ENCODE measurements around the gene SUSD4. TPM values are rescaled to one million over a fixed set of nuclear protein-coding genes. Genes with fewer than 3 reads are reported as not detected.
A peak's percentile ranks its signal among the peaks of the same experiment; 100 is the strongest.

SUSD4 gene
- total and polyA plus RNA-seq, 10 of the 15 experiments (the other 5 are each of a cell fraction or from before 2014, with no cell fraction given), result 0.13 to 1.1 (median 0.26) TPM; not detected in 3

GRCh38 chr1:223233410-223234169 is 130.4 kb downstream of the SUSD4 start (continued):
- TF ChIP-seq ZNF687 (IDR thresholded peaks at IDR 0.05) (peak; percentile 70), LARP7 (IDR thresholded peaks at IDR 0.05) (peak; percentile 34; the same call in 1 of the 2 replicates), RELB (IDR thresholded peaks at IDR 0.05; ENCODE audit: low read depth) (peak; percentile 67; the same call in 1 of the 2 replicates), NFYB (IDR thresholded peaks at IDR 0.05; ENCODE audit: insufficient read depth, low read depth, low read length) (no peak), RELA (IDR thresholded peaks at IDR 0.05; ENCODE audit: borderline replicate concordance, partially characterized antibody) (peak; percentile 45), BACH1 (IDR thresholded peaks at IDR 0.05; ENCODE audit: borderline replicate concordance) (no peak)
- TF ChIP-seq, protein P1, sequence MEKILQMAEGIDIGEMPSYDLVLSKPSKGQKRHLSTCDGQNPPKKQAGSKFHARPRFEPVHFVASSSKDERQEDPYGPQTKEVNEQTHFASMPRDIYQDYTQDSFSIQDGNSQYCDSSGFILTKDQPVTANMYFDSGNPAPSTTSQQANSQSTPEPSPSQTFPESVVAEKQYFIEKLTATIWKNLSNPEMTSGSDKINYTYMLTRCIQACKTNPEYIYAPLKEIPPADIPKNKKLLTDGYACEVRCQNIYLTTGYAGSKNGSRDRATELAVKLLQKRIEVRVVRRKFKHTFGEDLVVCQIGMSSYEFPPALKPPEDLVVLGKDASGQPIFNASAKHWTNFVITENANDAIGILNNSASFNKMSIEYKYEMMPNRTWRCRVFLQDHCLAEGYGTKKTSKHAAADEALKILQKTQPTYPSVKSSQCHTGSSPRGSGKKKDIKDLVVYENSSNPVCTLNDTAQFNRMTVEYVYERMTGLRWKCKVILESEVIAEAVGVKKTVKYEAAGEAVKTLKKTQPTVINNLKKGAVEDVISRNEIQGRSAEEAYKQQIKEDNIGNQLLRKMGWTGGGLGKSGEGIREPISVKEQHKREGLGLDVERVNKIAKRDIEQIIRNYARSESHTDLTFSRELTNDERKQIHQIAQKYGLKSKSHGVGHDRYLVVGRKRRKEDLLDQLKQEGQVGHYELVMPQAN (conservative IDR thresholded peaks at IDR 0.05), result 0 out of 2 replicates have a peak, but pooled peaks have one; percentile 29

All from GM12878 (cell line).